Measurements from ENCODE around the gene SIAH2. TPM values are rescaled to one million over a fixed set of nuclear protein-coding genes. Genes with fewer than 3 reads are reported as not detected.
A peak's percentile ranks its signal among the peaks of the same experiment; 100 is the strongest.

The SIAH2 gene
- total and polyA plus RNA-seq, 2 of the 8 experiments (the other 6 are each of a cell fraction or from before 2014, with no cell fraction given) = 23.9 to 34.2 TPM

DNA sequence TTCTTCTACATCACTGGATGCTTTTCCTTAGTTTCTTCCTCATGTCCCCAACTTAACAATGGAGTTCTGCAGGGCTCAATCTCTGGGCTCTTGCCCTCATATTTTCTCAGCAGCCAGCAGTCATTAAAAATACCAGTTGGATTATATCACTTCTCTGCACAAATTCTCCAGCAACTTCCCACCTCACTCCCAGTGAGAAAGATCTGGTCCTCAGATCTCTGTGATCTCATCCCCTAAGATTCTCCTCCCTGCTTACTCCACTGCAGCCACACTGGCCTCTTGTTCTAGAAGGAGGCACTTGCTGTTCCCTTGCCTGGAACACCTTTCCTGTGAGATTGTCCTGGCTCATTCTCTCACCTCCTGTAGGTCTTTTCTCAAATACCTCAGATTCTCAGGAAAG, 65.3 kb downstream of the SIAH2 start:
- no peak for FAIRE-seq
- no peak overlapping the region for H3K4me2 ChIP-seq (ENCODE audit: insufficient read depth in 1 of 2, low read depth in 2 of 2, low read length in 2 of 2)
- TF ChIP-seq SAP30 (IDR thresholded peaks at IDR 0.05; ENCODE audit: insufficient read depth, insufficient replicate concordance, low read length) (no peak), RBBP5 (IDR thresholded peaks at IDR 0.05; ENCODE audit: borderline replicate concordance, low read depth, low read length) (no peak), BACH1 (IDR thresholded peaks at IDR 0.05; ENCODE audit: low read length) (no peak), SRF (IDR thresholded peaks at IDR 0.05; ENCODE audit: low read depth, low read length) (no peak), POLR2A (IDR thresholded peaks at IDR 0.05; ENCODE audit: control extremely low read depth in 1 of 2, low read depth in 2 of 2, low read length in 2 of 2) (no peak), CEBPB (IDR thresholded peaks at IDR 0.05; ENCODE audit: low read depth, low read length) (no peak), NANOG (IDR thresholded peaks at IDR 0.05; ENCODE audit: insufficient read depth, low read depth, low read length, poor library complexity, severe bottlenecking) (no peak), TBP (IDR thresholded peaks at IDR 0.05; ENCODE audit: low read depth, low read length) (no peak), RNF2 (IDR thresholded peaks at IDR 0.05; ENCODE audit: borderline replicate concordance, low read depth, low read length, missing control alignments, poor library complexity, severe bottlenecking) (no peak), CHD2 (IDR thresholded peaks at IDR 0.05; ENCODE audit: low read length) (no peak)
- TF ChIP-seq, protein P1, sequence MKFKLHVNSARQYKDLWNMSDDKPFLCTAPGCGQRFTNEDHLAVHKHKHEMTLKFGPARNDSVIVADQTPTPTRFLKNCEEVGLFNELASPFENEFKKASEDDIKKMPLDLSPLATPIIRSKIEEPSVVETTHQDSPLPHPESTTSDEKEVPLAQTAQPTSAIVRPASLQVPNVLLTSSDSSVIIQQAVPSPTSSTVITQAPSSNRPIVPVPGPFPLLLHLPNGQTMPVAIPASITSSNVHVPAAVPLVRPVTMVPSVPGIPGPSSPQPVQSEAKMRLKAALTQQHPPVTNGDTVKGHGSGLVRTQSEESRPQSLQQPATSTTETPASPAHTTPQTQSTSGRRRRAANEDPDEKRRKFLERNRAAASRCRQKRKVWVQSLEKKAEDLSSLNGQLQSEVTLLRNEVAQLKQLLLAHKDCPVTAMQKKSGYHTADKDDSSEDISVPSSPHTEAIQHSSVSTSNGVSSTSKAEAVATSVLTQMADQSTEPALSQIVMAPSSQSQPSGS (IDR thresholded peaks at IDR 0.05; ENCODE audit: low read length) = no peak
- TF ChIP-seq, protein P2, sequence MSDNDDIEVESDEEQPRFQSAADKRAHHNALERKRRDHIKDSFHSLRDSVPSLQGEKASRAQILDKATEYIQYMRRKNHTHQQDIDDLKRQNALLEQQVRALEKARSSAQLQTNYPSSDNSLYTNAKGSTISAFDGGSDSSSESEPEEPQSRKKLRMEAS (IDR thresholded peaks at IDR 0.05) = no peak

More for the DNA sequence above, 65.3 kb downstream of the SIAH2 start:
- no peak overlapping the region for H2BK12ac ChIP-seq (ENCODE audit: low read depth, low read length)
- no peak overlapping the region for H2AK5ac ChIP-seq (ENCODE audit: low read depth, low read length)
- no peaks in the 10 kb centered on the region for H3K27me3 ChIP-seq (replicated peaks in 1 of 4; ENCODE audit: control insufficient read depth in 3 of 4, extremely low read depth in 1 of 4, insufficient read depth in 3 of 4, low read length in 3 of 4)
- H3K18ac ChIP-seq (ENCODE audit: extremely low read depth, low read length) = no peak overlapping the region
- ChIA-PET CTCF (ENCODE audit: partially characterized antibody) (interaction anchor here (1.5 kb wide), 1 partner anchor 24 kb away, joined by 3 read pairs; no protein-coding TSS in a partner anchor), POLR2A (ENCODE audit: partially characterized antibody) (no interaction called here)
- H3K4me1 ChIP-seq (replicated peaks in 1 of 4; ENCODE audit: control insufficient read depth in 3 of 4, insufficient read depth in 4 of 4, low read length in 3 of 4) = no peaks in the 10 kb centered on the region
- H3K23ac ChIP-seq (ENCODE audit: insufficient read length) = no peak overlapping the region
- no peak overlapping the region for H3K27ac ChIP-seq (ENCODE audit: low read depth, low read length)
- H3K56ac ChIP-seq (replicated peaks; ENCODE audit: insufficient read length, low read depth, low read length) = no peak overlapping the region
- H2AFZ ChIP-seq (ENCODE audit: low read length) = 0 out of 2 replicates have a peak overlapping the region, but pooled peaks have one; percentile 36
- no peak overlapping the region for H4K8ac ChIP-seq (ENCODE audit: extremely low read depth, insufficient read depth, low read length)
- no peak overlapping the region for H2BK120ac ChIP-seq (replicated peaks; ENCODE audit: low read depth, low read length)
- no peak overlapping the region for H4K5ac ChIP-seq (ENCODE audit: insufficient read length, low read depth, low read length)
- no peak overlapping the region for H4K91ac ChIP-seq (replicated peaks; ENCODE audit: insufficient read length, low read length)
- H2BK15ac ChIP-seq (ENCODE audit: low read length) = no peak overlapping the region
- H3K14ac ChIP-seq (ENCODE audit: insufficient read length) = no peak overlapping the region
- no peak overlapping the region for H3K4ac ChIP-seq (replicated peaks; ENCODE audit: insufficient read length, low read depth, low read length)
- no peak overlapping the region for H2BK20ac ChIP-seq (ENCODE audit: low read length)
- H4K20me1 ChIP-seq (replicated peaks in 1 of 2; ENCODE audit: control insufficient read depth in 1 of 2, insufficient read depth in 2 of 2, low read length in 2 of 2) = no peaks in the 10 kb centered on the region
- H3K4me3 ChIP-seq (ENCODE audit: extremely low read depth in 1 of 4, insufficient read depth in 2 of 4, low read depth in 3 of 4, low read length in 4 of 4) = no peak overlapping the region
- H3K79me2 ChIP-seq (ENCODE audit: control insufficient read depth in 1 of 2, insufficient read depth in 2 of 2, low read length in 2 of 2) = no peaks in the 10 kb centered on the region
- no peaks in the 10 kb centered on the region for H3K79me1 ChIP-seq (ENCODE audit: low read depth, low read length)
- no peaks in the 10 kb centered on the region for H3K23me2 ChIP-seq (ENCODE audit: low read depth, low read length)
- H3K9me3 ChIP-seq (ENCODE audit: insufficient read depth in 2 of 2, low read depth in 1 of 2, low read length in 1 of 2) = peaks cover 7 to 13% of the 10 kb centered on the region in 2 experiments; a peak in 3 of 4 replicates
- DNase-seq (ENCODE audit: low read depth in 1 of 2, low spot score in 2 of 2) = no peak
- no peak overlapping the region for H2BK5ac ChIP-seq (ENCODE audit: low read depth, low read length)
- no peaks in the 10 kb centered on the region for H3K36me3 ChIP-seq (ENCODE audit: control insufficient read depth in 2 of 4, insufficient read depth in 4 of 4, low read length in 3 of 4)
- H3K9ac ChIP-seq (replicated peaks in 1 of 4; ENCODE audit: extremely low read depth in 1 of 4, low read depth in 3 of 4, low read length in 3 of 4) = no peak overlapping the region
